HCT116 (cell line): ENCODE measurements around the gene ZNF521. TPM values are rescaled to one million over a fixed set of nuclear protein-coding genes. Genes with fewer than 3 reads are reported as not detected.

Source experiments
- ATAC-seq: fragments of 200-7000 bp; cut with Tn5 transposase; 2 replicates; pipeline ENCODE4 v1.9.1; 2020; ENCODE audit warnings: mild to moderate bottlenecking, moderate library complexity
- BruUV-seq: library from RNA; stranded (reverse); fragments of 400-500 nt; replicated peaks from 2 replicates; lab custom pipeline; 2021; lab: Mats Ljungman, UMichigan
- CTCF ChIA-PET: fragments of 300-600 bp; sonication (Branson Sonifier 250); formaldehyde crosslinking; loops from one replicate; lab custom pipeline; 2021; ENCODE audit warnings: antibody characterized with exemption; lab: Charles Lee
- POLR2A ChIA-PET: fragments of 300-600, 350-600 bp; sonication (Branson Sonifier 250); formaldehyde crosslinking; loops from one replicate; lab custom pipeline; 2021; ENCODE audit warnings: antibody characterized with exemption; lab: Charles Lee
- RAD21 ChIA-PET, 2 experiments: fragments of 300-600 bp; sonication (Branson Sonifier 250); formaldehyde crosslinking; loops; one replicate each; lab custom pipeline; 2023; ENCODE audit warnings: low total read pairs in 2 of 2; ENCODE audit not compliant: uncharacterized antibody in 2 of 2, unreplicated experiment in 2 of 2, low non-redundant PET in 1 of 2; lab: Charles Lee
- DNase-seq: peaks from one replicate; pipeline ENCODE4 v3.0.0-alpha.2; 2010; ENCODE audit warnings: low read depth, low spot score
- H2AFZ ChIP-seq: fragments of 200-600 bp; shearing (Covaris generic), sonication (generic); 2 replicates; pipeline ENCODE4 v1.6.1; 2017; ENCODE audit warnings: low read depth, mixed run types, mixed read lengths, antibody characterized with exemption, low read length; ENCODE audit not compliant: poor library complexity, severe bottlenecking
- H3K27ac ChIP-seq: 2 replicates; pipeline ENCODE4 v1.5.1; 2012; ENCODE audit warnings: low read depth, low read length
- H3K27me3 ChIP-seq: fragments of 200-600 bp; sonication (generic); 2 replicates; pipeline ENCODE4 v1.6.1; 2016; ENCODE audit warnings: mixed run types, low read length, mixed read lengths; ENCODE audit not compliant: insufficient read depth
- H3K36me3 ChIP-seq, 2 experiments: fragments of 200-500 bp in 1 of 2; fragments of 200-600 bp in 1 of 2; sonication (Bioruptor generic) in 1 of 2; sonication (generic) in 1 of 2; 2 replicates each; pipeline versions ENCODE4 v1.5.1 to v1.6.1; 2014 to 2016; ENCODE audit warnings: low read length in 2 of 2, inconsistent platforms in 1 of 2, mixed read lengths in 1 of 2, mixed run types in 1 of 2; ENCODE audit not compliant: insufficient read depth in 2 of 2, control insufficient read depth in 1 of 2
- H3K4me1 ChIP-seq, 2 experiments: fragments of 200-600 bp in 1 of 2; sonication (generic) in 1 of 2; 2 replicates each; pipeline versions ENCODE4 v1.5.1 to v1.6.1; 2012 to 2017; ENCODE audit warnings: low read length in 2 of 2, inconsistent platforms in 1 of 2, mild to moderate bottlenecking in 1 of 2, mixed read lengths in 1 of 2, mixed run types in 1 of 2, moderate library complexity in 1 of 2; ENCODE audit not compliant: insufficient read depth in 2 of 2, control insufficient read depth in 1 of 2
- H3K4me2 ChIP-seq: fragments of 200-600 bp; sonication (generic); 2 replicates; pipeline ENCODE4 v1.6.1; 2017; ENCODE audit warnings: mixed run types, low read length, mixed read lengths
- H3K4me3 ChIP-seq, 2 experiments: fragments of 200-600 bp in 1 of 2; sonication (generic) in 1 of 2; replicated peaks in 1 of 2; 2 replicates each; pipeline ENCODE4 v1.5.1; 2011 to 2016; ENCODE audit warnings: low read length in 2 of 2, control low read depth in 1 of 2, low read depth in 1 of 2, mild to moderate bottlenecking in 1 of 2, mixed read lengths in 1 of 2, mixed run types in 1 of 2
- H3K79me2 ChIP-seq: fragments of 200-600 bp; sonication (generic); 2 replicates; pipeline ENCODE4 v1.6.1; 2017; ENCODE audit warnings: mild to moderate bottlenecking, mixed run types, low read length, moderate library complexity, mixed read lengths; ENCODE audit not compliant: insufficient read depth
- H3K9ac ChIP-seq: fragments of 200-600 bp; sonication (generic); 2 replicates; pipeline ENCODE4 v1.6.1; 2016; ENCODE audit warnings: low read length, mixed read lengths
- H3K9me2 ChIP-seq: fragments of 200-600 bp; sonication (generic), shearing (Covaris generic); 2 replicates; pipeline ENCODE4 v1.6.1; 2017; ENCODE audit warnings: mixed run types, mild to moderate bottlenecking, moderate library complexity; ENCODE audit not compliant: insufficient read depth
- H3K9me3 ChIP-seq, 2 experiments: fragments of 200-500 bp in 1 of 2; fragments of 200-600 bp in 1 of 2; sonication (Bioruptor generic) in 1 of 2; sonication (generic) in 1 of 2; 2 replicates each; pipeline ENCODE4 v1.6.1; 2014 to 2017; ENCODE audit warnings: low read length in 2 of 2, mixed read lengths in 2 of 2, inconsistent platforms in 1 of 2, low read depth in 1 of 2, mild to moderate bottlenecking in 1 of 2, mixed run types in 1 of 2, moderate library complexity in 1 of 2; ENCODE audit not compliant: control insufficient read depth in 1 of 2, insufficient read depth in 1 of 2
- H4K20me1 ChIP-seq: fragments of 200-600 bp; sonication (generic), shearing (Covaris generic); 2 replicates; pipeline ENCODE4 v1.6.1; 2017; ENCODE audit warnings: mixed run types, mild to moderate bottlenecking, moderate library complexity; ENCODE audit not compliant: insufficient read depth
- CBX3 ChIP-seq: IDR thresholded peaks from 2 replicates; pipeline ENCODE4 v1.6.1; 2012; ENCODE audit warnings: low read depth
- CEBPB ChIP-seq: IDR thresholded peaks from 2 replicates; pipeline ENCODE4 v1.6.1; 2012; ENCODE audit warnings: low read depth
- EGR1 ChIP-seq: IDR thresholded peaks from 2 replicates; pipeline ENCODE4 v1.6.1; 2012; ENCODE audit warnings: low read depth
- ELF1 ChIP-seq: IDR thresholded peaks from 2 replicates; pipeline ENCODE4 v1.6.1; 2012; ENCODE audit warnings: low read depth, borderline replicate concordance
- EZH2 ChIP-seq: fragments of 200-600 bp; sonication (generic); IDR thresholded peaks from 2 replicates; pipeline ENCODE4 v1.6.1; 2017; ENCODE audit warnings: antibody characterized with exemption, mixed run types
- EZH2phosphoT487 ChIP-seq: fragments of 200-600 bp; IDR thresholded peaks from 2 replicates; pipeline ENCODE4 v1.6.1; 2018; ENCODE audit warnings: antibody characterized with exemption, borderline replicate concordance
- JUND ChIP-seq: IDR thresholded peaks from 2 replicates; pipeline ENCODE4 v1.6.1; 2012
- MAX ChIP-seq: IDR thresholded peaks from 2 replicates; pipeline ENCODE4 v1.6.1; 2012
- POLR2A ChIP-seq: IDR thresholded peaks from 2 replicates; pipeline ENCODE4 v1.7.0; 2011; ENCODE audit warnings: borderline replicate concordance; ENCODE audit not compliant: insufficient read depth, insufficient read length; ENCODE audit errors: extremely low read depth
- RAD21 ChIP-seq: IDR thresholded peaks from 2 replicates; pipeline ENCODE4 v1.6.1; 2012; ENCODE audit warnings: low read depth, mild to moderate bottlenecking
- REST ChIP-seq: IDR thresholded peaks from 2 replicates; pipeline ENCODE4 v1.6.1; 2012; ENCODE audit warnings: low read depth
- SP1 ChIP-seq: IDR thresholded peaks from 2 replicates; pipeline ENCODE4 v1.6.1; 2012; ENCODE audit warnings: low read depth
- TCF7L2 ChIP-seq: IDR thresholded peaks from 2 replicates; pipeline ENCODE4 v1.7.0; 2011; ENCODE audit warnings: borderline replicate concordance, inconsistent platforms; ENCODE audit not compliant: insufficient read depth, insufficient read length; ENCODE audit errors: extremely low read depth
- YY1 ChIP-seq: IDR thresholded peaks from 2 replicates; pipeline ENCODE4 v1.6.1; 2011; ENCODE audit warnings: low read length, low read depth, moderate library complexity, mild to moderate bottlenecking; ENCODE audit not compliant: insufficient replicate concordance; ENCODE audit errors: extremely low read depth
- ZFX ChIP-seq: fragments of 450-650 bp; IDR thresholded peaks from 2 replicates; pipeline ENCODE4 v1.6.1; 2017
- ZNF274 ChIP-seq: fragments of 200-500 bp; sonication (Bioruptor generic); IDR thresholded peaks from 2 replicates; pipeline ENCODE4 v1.6.1; 2014; ENCODE audit warnings: mild to moderate bottlenecking, low read depth, low read length, inconsistent platforms
- intact Hi-C: fragments of 100-400 bp; cut with micrococcal nuclease; formaldehyde crosslinking; loops from 2 replicates; pipeline ENCODE4 v1.10.0; 2022
- total RNA-seq: library from RNA; stranded (reverse); gene quantifications from one replicate; pipeline ENCODE4 v1.2.1, GENCODE V29; 2021; ENCODE audit not compliant: unreplicated experiment
- TF ChIP-seq, protein P1 (sequence below): IDR thresholded peaks from 2 replicates; pipeline ENCODE4 v1.6.1; 2011; ENCODE audit warnings: mild to moderate bottlenecking, low read length, moderate library complexity; ENCODE audit not compliant: insufficient replicate concordance; ENCODE audit errors: extremely low read depth

Gene ZNF521
- total RNA-seq, 1 experiment from 2014 or later = 0.10 TPM

DNA sequence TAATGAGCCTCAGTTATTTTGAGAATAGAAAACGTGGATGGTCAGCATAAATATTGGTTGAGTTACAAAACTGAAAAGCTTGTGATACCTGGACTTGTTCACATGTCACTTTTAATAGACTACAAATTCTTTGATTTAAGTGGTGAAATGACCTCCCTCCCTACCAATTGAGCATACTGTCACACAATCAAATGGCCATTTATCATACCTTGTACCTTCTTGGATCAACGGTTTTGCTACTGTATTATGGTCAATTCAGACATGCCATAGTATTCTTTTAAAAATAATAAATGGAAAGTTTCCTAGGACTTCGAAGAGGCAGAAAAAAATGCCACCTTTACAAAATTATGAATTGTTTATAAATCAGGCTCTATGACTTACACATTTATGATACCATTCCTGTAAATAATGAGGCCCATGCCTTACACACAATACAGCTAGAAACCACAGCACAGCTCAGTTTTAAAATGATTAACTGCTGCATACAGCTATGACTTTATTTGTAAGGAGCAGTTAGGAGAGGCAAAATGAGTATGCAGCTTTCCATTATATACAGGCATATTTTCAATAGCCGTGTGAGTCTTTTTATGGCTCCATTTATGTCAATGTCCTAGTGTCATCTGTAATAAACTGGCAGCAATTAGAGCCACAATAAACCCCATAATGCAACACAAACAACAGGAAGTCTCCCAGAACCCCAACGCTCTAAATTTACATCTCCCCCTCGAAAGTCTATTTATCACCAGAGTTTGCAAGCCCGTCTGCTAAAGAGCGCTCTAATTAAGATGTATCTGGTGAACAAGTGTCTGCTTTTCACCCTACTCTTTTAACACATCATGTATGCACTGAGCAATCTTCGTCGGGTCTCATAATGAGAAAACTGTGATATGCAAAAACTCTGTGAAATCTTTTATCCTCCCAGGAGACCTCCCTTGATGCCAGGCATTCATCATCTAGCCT, 176.1 kb downstream of the ZNF521 start:
- Histone ChIP-seq H3K36me3 (no peaks in the 10 kb centered on the region), H3K9ac (no peak overlapping the region), H3K4me1 (no peaks in the 10 kb centered on the region), H2AFZ (no peak overlapping the region), H3K27me3 (peaks cover 9% of the 10 kb centered on the region), H3K4me3 (no peak overlapping the region), H3K9me3 (no peaks in the 10 kb centered on the region; a peak in 1 of 4 replicates), H3K27ac (no peak overlapping the region), H3K79me2 (no peaks in the 10 kb centered on the region), H4K20me1 (no peaks in the 10 kb centered on the region), H3K9me2 (no peaks in the 10 kb centered on the region), H3K4me2 (no peak overlapping the region)
- POLR2A ChIA-PET = no interaction called here
- TF ChIP-seq TCF7L2 (no peak), EZH2 (no peak), EGR1 (no peak), ZNF274 (no peak), SP1 (no peak), CBX3 (no peak), JUND (no peak), ZFX (no peak), YY1 (no peak), CEBPB (no peak), ELF1 (no peak), RAD21 (no peak), REST (no peak), MAX (no peak), EZH2phosphoT487 (no peak), POLR2A (no peak)
- TF ChIP-seq, protein P1, sequence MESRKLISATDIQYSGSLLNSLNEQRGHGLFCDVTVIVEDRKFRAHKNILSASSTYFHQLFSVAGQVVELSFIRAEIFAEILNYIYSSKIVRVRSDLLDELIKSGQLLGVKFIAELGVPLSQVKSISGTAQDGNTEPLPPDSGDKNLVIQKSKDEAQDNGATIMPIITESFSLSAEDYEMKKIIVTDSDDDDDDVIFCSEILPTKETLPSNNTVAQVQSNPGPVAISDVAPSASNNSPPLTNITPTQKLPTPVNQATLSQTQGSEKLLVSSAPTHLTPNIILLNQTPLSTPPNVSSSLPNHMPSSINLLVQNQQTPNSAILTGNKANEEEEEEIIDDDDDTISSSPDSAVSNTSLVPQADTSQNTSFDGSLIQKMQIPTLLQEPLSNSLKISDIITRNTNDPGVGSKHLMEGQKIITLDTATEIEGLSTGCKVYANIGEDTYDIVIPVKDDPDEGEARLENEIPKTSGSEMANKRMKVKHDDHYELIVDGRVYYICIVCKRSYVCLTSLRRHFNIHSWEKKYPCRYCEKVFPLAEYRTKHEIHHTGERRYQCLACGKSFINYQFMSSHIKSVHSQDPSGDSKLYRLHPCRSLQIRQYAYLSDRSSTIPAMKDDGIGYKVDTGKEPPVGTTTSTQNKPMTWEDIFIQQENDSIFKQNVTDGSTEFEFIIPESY = no peak
- DNase-seq (no peak), ATAC-seq (no peak)
- BruUV-seq = no TSS peak
- CTCF ChIA-PET = no interaction called here
- intact Hi-C loops = no loop called here
- RAD21 ChIA-PET = no interaction called here
